Measurements from ENCODE around the gene PSMC3IP.

Gene PSMC3IP

DNA sequence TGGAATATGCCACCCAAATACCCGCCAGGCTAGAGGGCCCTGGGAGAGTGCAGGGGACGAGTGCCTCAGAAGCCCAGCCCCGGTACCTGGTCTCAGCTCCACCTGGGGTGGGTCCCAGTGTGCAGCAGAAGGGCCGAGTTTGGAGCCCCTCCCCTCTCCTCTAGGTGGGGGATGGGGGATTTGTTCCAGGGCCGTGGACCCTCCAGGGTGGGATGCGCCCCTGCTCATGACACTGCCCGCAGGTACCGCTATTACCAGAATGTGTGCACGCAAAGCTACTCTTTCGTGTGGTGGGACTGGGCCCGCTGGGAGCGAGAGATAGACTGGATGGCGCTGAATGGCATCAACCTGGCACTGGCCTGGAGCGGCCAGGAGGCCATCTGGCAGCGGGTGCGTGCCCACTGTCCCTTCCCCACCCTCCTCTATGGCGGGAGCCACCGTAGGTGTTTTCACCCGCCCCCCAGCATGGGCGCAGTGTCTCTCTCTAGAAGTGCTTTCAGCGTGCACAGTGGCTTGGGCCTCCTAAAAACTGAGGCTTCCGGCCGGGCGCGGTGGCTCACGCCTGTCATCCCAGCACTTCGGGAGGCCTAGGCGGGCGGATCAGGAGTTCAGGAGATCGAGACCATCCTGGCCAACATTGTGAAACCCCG, 40.2 kb downstream of the PSMC3IP start:
- no peak for DNase-seq (ENCODE audit: low read depth)
- TF ChIP-seq, protein P1, sequence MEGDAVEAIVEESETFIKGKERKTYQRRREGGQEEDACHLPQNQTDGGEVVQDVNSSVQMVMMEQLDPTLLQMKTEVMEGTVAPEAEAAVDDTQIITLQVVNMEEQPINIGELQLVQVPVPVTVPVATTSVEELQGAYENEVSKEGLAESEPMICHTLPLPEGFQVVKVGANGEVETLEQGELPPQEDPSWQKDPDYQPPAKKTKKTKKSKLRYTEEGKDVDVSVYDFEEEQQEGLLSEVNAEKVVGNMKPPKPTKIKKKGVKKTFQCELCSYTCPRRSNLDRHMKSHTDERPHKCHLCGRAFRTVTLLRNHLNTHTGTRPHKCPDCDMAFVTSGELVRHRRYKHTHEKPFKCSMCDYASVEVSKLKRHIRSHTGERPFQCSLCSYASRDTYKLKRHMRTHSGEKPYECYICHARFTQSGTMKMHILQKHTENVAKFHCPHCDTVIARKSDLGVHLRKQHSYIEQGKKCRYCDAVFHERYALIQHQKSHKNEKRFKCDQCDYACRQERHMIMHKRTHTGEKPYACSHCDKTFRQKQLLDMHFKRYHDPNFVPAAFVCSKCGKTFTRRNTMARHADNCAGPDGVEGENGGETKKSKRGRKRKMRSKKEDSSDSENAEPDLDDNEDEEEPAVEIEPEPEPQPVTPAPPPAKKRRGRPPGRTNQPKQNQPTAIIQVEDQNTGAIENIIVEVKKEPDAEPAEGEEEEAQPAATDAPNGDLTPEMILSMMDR (IDR thresholded peaks at IDR 0.05; ENCODE audit: low read depth, low read length, missing control alignments), result no peak
- H3K4me3 ChIP-seq (ENCODE audit: low read depth, low read length), result peak overlapping the region; percentile 60

DNA sequence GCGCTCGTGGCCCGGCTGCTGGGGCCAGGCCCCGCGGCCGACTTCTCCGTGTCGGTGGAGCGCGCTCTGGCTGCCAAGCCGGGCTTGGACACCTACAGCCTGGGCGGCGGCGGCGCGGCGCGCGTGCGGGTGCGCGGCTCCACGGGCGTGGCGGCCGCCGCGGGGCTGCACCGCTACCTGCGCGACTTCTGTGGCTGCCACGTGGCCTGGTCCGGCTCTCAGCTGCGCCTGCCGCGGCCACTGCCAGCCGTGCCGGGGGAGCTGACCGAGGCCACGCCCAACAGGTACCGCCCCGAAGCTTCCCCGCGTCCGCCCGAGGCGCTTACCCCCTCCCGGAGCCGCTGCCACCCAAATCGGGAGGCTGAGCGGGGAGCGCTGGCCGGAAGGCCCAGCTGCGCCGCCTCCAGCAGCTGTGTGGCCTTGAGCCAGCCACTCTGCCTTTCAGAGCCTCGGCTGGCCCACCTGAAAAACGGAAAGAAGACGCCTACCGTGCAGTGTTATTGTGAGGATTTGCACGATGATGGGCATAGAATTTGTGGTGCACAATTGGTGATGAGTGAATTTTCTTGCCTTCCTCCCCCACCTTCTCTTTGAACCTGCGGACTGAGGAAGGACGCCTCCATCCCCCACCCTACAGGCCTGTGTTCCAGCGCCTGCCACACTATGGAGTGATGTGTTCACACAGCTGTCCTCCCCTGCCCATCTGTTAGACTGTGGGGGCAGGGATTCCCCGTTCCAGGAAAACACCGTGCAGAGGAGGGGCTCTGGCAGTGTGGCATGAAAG, 41.0 kb downstream of the PSMC3IP start:
- TF ChIP-seq, protein P1 (IDR thresholded peaks at IDR 0.05; ENCODE audit: low read depth, low read length, missing control alignments), result no peak
- DNase-seq (ENCODE audit: low read depth), result no peak
- peak overlapping the region; percentile 60 for H3K4me3 ChIP-seq (ENCODE audit: low read depth, low read length)

DNA sequence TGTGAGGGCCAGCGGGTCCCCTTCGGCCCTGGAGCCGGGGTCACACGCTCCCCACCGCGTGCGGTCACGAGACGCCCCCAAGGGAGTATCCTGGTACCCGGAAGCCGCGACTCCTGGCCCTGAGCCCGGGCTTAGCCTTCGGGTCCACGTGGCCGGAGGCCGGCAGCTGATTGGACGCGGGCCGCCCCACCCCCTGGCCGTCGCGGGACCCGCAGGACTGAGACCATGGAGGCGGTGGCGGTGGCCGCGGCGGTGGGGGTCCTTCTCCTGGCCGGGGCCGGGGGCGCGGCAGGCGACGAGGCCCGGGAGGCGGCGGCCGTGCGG, 41.5 kb downstream of the PSMC3IP start, which contains the start of gene NAGLU:
Gene NAGLU (plus strand): TSS at position 194 of the 324 bp plus-strand sequence. CDS start 32 bp downstream, at position 226.
- DNase-seq (ENCODE audit: low read depth), result peak; percentile 70
- peak within 1 kb of the TSS; percentile 60 for H3K4me3 ChIP-seq (ENCODE audit: low read depth, low read length)
- TF ChIP-seq, protein P1 (IDR thresholded peaks at IDR 0.05; ENCODE audit: low read depth, low read length, missing control alignments), result no peak

DNA sequence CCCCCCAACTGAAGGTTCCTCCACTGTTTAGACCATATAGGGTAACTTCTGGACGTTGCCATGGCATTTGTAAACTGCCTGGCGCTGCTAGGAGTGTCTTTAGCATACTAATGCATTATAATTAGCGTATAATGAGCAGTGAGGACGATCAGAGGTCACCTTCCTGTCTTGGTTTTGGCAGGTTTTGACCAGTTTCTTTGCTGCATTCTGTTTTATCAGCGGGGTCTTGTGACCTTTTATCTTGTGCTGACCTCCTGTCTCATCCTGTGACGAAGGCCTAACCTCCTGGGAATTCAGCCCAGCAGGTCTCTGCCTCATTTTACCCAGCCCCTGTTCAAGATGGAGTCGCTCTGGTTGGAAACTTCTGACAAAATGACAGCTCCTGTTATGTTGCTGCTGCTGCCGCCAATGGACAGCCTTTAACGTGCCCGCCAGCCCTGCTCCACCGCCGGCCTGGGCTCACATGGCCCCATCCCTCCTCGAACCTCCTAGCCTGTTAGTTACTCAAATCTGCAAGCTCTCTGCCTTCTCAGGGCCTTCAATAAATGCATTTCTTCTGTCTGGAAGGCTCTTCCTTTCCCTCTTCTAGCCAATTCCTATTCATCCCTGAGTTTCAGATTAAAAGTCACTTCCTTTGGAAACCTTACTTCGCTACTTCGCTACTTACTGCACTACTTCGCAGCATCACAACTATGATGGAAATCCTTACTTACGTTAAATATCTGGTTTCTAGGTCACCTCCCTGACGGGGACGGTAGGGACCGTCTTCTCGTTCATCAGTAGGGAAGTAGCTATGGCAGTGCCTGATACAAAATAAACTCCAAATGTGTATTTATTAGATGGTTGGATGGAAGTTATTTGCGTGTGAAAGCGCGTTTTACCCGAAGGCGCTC, 42.1 kb downstream of the PSMC3IP start:
- no peak for DNase-seq (ENCODE audit: low read depth)
- TF ChIP-seq, protein P1 (IDR thresholded peaks at IDR 0.05; ENCODE audit: low read depth, low read length, missing control alignments), result no peak
- H3K4me3 ChIP-seq (ENCODE audit: low read depth, low read length), result peak overlapping the region; percentile 60

DNA sequence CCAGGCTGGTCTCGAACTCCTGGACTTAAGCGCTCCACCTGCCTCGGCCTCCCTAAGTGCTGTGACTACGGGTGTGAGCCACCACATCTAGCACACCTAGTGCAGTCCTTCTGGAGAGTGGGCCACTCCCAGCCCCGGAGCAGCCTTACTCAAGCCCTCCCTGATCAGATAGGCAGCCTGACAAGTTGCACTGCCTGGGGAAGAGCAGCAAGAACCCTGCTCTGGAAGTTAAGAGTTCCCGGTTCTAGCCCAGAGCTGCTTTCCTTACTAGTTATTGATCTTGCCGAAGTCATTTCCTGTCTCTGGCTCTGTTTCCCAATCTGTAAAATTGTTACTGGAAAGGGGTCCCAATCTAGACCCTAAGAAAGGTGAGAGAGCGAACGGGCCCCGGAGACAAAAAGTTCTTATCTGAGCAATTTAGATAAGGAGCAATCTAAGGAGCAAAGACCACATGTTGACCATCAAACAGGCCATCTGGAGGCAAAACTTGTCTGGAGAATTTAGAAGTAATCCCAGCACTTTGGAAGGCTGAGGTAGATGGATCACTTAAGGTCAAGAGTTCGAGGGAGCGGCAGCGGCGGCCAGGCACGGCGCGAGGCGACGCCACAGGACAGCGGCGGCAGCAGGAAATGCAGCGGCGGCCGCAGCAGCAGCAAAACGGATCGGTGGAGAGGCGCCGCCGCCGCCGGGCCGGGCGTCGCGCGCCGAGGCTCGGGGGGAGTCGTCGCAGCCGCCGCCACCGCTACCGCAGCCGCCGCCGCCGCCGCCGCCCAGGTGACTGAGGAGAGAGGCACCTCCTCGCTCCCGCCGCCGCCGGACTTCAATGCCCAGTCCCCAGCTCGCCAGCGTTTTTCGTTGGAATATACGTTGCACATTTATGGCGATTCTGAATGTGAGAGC, 45.8 kb downstream of the PSMC3IP start:
- TF ChIP-seq, protein P1 (IDR thresholded peaks at IDR 0.05; ENCODE audit: low read depth, low read length, missing control alignments), result peak; percentile 58
- H3K4me3 ChIP-seq (ENCODE audit: low read depth, low read length), result peak overlapping the region; percentile 45
- no peak for DNase-seq (ENCODE audit: low read depth)

DNA sequence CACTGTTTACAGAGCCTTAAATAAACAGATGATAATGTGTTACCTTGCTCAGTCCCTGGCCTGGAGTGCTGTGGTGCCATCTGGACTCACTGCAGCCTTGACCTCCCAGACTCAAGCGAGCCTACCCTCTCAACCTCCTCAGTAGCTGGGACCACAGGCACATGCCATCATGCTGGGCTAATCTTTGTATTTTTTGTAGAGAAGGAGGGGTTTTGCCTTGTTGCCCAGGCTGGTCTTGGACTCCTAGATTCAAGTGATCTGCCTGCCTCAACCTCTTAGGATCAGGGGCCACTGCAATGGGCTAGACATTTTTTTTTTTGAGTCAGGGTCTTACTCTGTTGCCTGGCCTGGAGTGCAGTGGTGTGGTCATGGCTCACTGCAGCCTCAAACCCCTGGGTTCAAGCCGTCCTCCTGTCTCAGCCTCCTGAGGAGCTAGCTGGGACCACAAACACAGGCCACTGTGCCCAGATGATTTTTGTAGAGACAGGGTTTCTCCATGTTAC, 46.5 kb downstream of the PSMC3IP start:
- H3K4me3 ChIP-seq (ENCODE audit: low read depth, low read length), result no peak overlapping the region
- DNase-seq (ENCODE audit: low read depth), result no peak
- TF ChIP-seq, protein P1 (IDR thresholded peaks at IDR 0.05; ENCODE audit: low read depth, low read length, missing control alignments), result no peak

Data from GM12864 (cell line).